Measurements from ENCODE around the gene ABI1. TPM values are rescaled to one million over a fixed set of nuclear protein-coding genes. Genes with fewer than 3 reads are reported as not detected.

The ABI1 gene
- total RNA-seq, 2 experiments from 2014 or later = 83.2 to 83.6 TPM

- Mint-ChIP-seq H3K36me3 (ENCODE audit: low read depth) (peaks cover 35% of the 10 kb centered on the region), H3K27me3 (no peaks in the 10 kb centered on the region), H3K9me3 (no peaks in the 10 kb centered on the region), H3K27ac (no peak overlapping the region), H3K4me3 (peak overlapping the region; percentile 72), H3K4me1 (ENCODE audit: low read depth) (peaks cover 41% of the 10 kb centered on the region)
- CTCF ChIA-PET = no interaction called here
- Histone ChIP-seq H3K4me1 (ENCODE audit: insufficient read depth, low read length) (peaks cover 18% of the 10 kb centered on the region), H3K27me3 (ENCODE audit: control insufficient read depth in 1 of 2, insufficient read depth in 2 of 2, low read length in 2 of 2) (no peaks in the 10 kb centered on the region), H3K4me3 (ENCODE audit: low read length) (no peak overlapping the region), H3K36me3 (ENCODE audit: insufficient read depth, low read length) (peaks cover 5% of the 10 kb centered on the region), H3K27ac (ENCODE audit: low read depth in 1 of 2, low read length in 2 of 2) (no peak overlapping the region), H3K9me3 (ENCODE audit: control insufficient read depth in 1 of 2, insufficient read depth in 1 of 2, low read length in 2 of 2) (no peaks in the 10 kb centered on the region)
- no peak for TF ChIP-seq CTCF (IDR thresholded peaks at IDR 0.05)
- no peak for ATAC-seq (ENCODE audit: poor library complexity)
- DNase-seq = no peak
- POLR2A ChIA-PET = no interaction called here
- intact Hi-C loops (cut with DNase I, micrococcal nuclease) = loop anchor here (5.0 to 10.0 kb wide), 3 partner anchors 92 to 805 kb away; partner anchors contain the start of genes MASTL (in 1 of the 2) and RAB18 (in 1 of the 2)
These were observed 161.1 kb downstream of the ABI1 start for GRCh38 chr10:26699631-26700030.

GRCh38 chr10:26698909-26699308, 161.8 kb downstream of the ABI1 start:
- peak overlapping the region; percentile 82 for H3K27ac Mint-ChIP-seq
- H3K27me3 Mint-ChIP-seq = no peaks in the 10 kb centered on the region
- intact Hi-C loops (cut with DNase I, micrococcal nuclease) = loop anchor here (5.0 to 10.0 kb wide), 3 partner anchors 92 to 806 kb away; partner anchors contain the start of genes MASTL (in 1 of the 2) and RAB18 (in 1 of the 2)

GRCh38 chr10:26697922-26698608, 162.7 kb downstream of the ABI1 start:
- POLR2A ChIA-PET = interaction anchor here (0.6 to 2.7 kb wide), 4 partner anchors 15 to 456 kb away, joined by 3 to 17 read pairs (median 6); partner anchors contain the start of gene YME1L1
- H3K9me3 ChIP-seq (ENCODE audit: control insufficient read depth in 1 of 2, insufficient read depth in 1 of 2, low read length in 2 of 2) = no peaks in the 10 kb centered on the region
- CTCF ChIA-PET = interaction anchor here (1.9 kb wide), 1 partner anchor 12 kb away, joined by 5 read pairs; no protein-coding TSS in a partner anchor
- peaks cover 18% of the 10 kb centered on the region for H3K4me1 ChIP-seq (ENCODE audit: insufficient read depth, low read length)
- H3K27me3 ChIP-seq (ENCODE audit: control insufficient read depth in 1 of 2, insufficient read depth in 2 of 2, low read length in 2 of 2) = no peaks in the 10 kb centered on the region
- no peak overlapping the region for H3K27ac ChIP-seq (ENCODE audit: low read depth in 1 of 2, low read length in 2 of 2)
- peaks cover 5% of the 10 kb centered on the region for H3K36me3 ChIP-seq (ENCODE audit: insufficient read depth, low read length)
- H3K4me1 Mint-ChIP-seq (ENCODE audit: low read depth) = peaks cover 41% of the 10 kb centered on the region
- no peaks in the 10 kb centered on the region for H3K9me3 Mint-ChIP-seq
- intact Hi-C loops (cut with DNase I, micrococcal nuclease) = loop anchor here (1.0 to 10.0 kb wide), 4 partner anchors 15 to 807 kb away; partner anchors contain the start of genes MASTL (in 1 of the 2) and RAB18 (in 1 of the 2)
- peak overlapping the region; percentile 91 for H3K4me3 Mint-ChIP-seq
- peak overlapping the region; percentile 82 for H3K27ac Mint-ChIP-seq
- TF ChIP-seq CTCF (IDR thresholded peaks at IDR 0.05) = no peak
- DNase-seq (no peak), ATAC-seq (ENCODE audit: poor library complexity) (peak; percentile 2)
- peak overlapping the region; percentile 69 for H3K4me3 ChIP-seq (ENCODE audit: low read length)
- no peaks in the 10 kb centered on the region for H3K27me3 Mint-ChIP-seq
- H3K36me3 Mint-ChIP-seq (ENCODE audit: low read depth) = peaks cover 30% of the 10 kb centered on the region

More at GRCh38 chr10:26698909-26699308, 161.8 kb downstream of the ABI1 start:
- Histone ChIP-seq H3K4me1 (ENCODE audit: insufficient read depth, low read length) (peaks cover 18% of the 10 kb centered on the region), H3K9me3 (ENCODE audit: control insufficient read depth in 1 of 2, insufficient read depth in 1 of 2, low read length in 2 of 2) (no peaks in the 10 kb centered on the region), H3K36me3 (ENCODE audit: insufficient read depth, low read length) (peaks cover 5% of the 10 kb centered on the region), H3K27ac (ENCODE audit: low read depth in 1 of 2, low read length in 2 of 2) (no peak overlapping the region), H3K27me3 (ENCODE audit: control insufficient read depth in 1 of 2, insufficient read depth in 2 of 2, low read length in 2 of 2) (no peaks in the 10 kb centered on the region), H3K4me3 (ENCODE audit: low read length) (no peak overlapping the region)
- peak overlapping the region; percentile 91 for H3K4me3 Mint-ChIP-seq
- ChIA-PET CTCF (no interaction called here), POLR2A (no interaction called here)
- TF ChIP-seq CTCF (IDR thresholded peaks at IDR 0.05) = no peak
- DNase-seq (no peak), ATAC-seq (ENCODE audit: poor library complexity) (no peak)
- H3K4me1 Mint-ChIP-seq (ENCODE audit: low read depth) = peaks cover 41% of the 10 kb centered on the region
- H3K36me3 Mint-ChIP-seq (ENCODE audit: low read depth) = peaks cover 35% of the 10 kb centered on the region
- H3K9me3 Mint-ChIP-seq = no peaks in the 10 kb centered on the region
